ENCODE data around the gene CXCR3.

Gene CXCR3

GRCh38 chrX:71659959-71660358 is 41.6 kb upstream of the CXCR3 start:
- TF ChIP-seq NFIC (IDR thresholded peaks at IDR 0.05), result no peak
- no peak for TF ChIP-seq REST (IDR thresholded peaks at IDR 0.05; ENCODE audit: low read depth)
- TF ChIP-seq TCF12 (IDR thresholded peaks at IDR 0.05; ENCODE audit: low read depth), result no peak
- no peak for TF ChIP-seq YY1 (IDR thresholded peaks at IDR 0.05; ENCODE audit: low read depth)
- TF ChIP-seq MAX (IDR thresholded peaks at IDR 0.05), result no peak
- TF ChIP-seq TAF1 (IDR thresholded peaks at IDR 0.05; ENCODE audit: low read depth), result no peak
- TF ChIP-seq CREB1 (IDR thresholded peaks at IDR 0.05; ENCODE audit: low read depth), result no peak
- no peak for TF ChIP-seq RAD21 (IDR thresholded peaks at IDR 0.05; ENCODE audit: low read depth)

- no peak for TF ChIP-seq ZBTB7A (IDR thresholded peaks at IDR 0.05; ENCODE audit: low read depth)
- no peak for TF ChIP-seq CREB1 (IDR thresholded peaks at IDR 0.05; ENCODE audit: low read depth)
- TF ChIP-seq YY1 (IDR thresholded peaks at IDR 0.05; ENCODE audit: low read depth), result no peak
- TF ChIP-seq USF1 (IDR thresholded peaks at IDR 0.05), result no peak
- no peak for TF ChIP-seq TAF1 (IDR thresholded peaks at IDR 0.05; ENCODE audit: low read depth)
- no peak for TF ChIP-seq REST (IDR thresholded peaks at IDR 0.05; ENCODE audit: low read depth)
Measured at GRCh38 chrX:71659342-71659741, 41.0 kb upstream of the CXCR3 start.

GRCh38 chrX:71657267-71657666 is 39.0 kb upstream of the CXCR3 start:
- TF ChIP-seq CREB1 (IDR thresholded peaks at IDR 0.05; ENCODE audit: low read depth) (no peak), FOXM1 (IDR thresholded peaks at IDR 0.05; ENCODE audit: borderline replicate concordance, low read depth) (no peak), EGR1 (IDR thresholded peaks at IDR 0.05) (no peak), TAF1 (IDR thresholded peaks at IDR 0.05; ENCODE audit: low read depth) (no peak), TCF12 (IDR thresholded peaks at IDR 0.05; ENCODE audit: low read depth) (no peak), RAD21 (IDR thresholded peaks at IDR 0.05; ENCODE audit: low read depth) (no peak), TEAD4 (IDR thresholded peaks at IDR 0.05) (no peak), ZBTB7A (IDR thresholded peaks at IDR 0.05; ENCODE audit: low read depth) (no peak), MAX (IDR thresholded peaks at IDR 0.05) (no peak), YY1 (IDR thresholded peaks at IDR 0.05; ENCODE audit: low read depth) (no peak)

GRCh38 chrX:71653344-71653743 is 35.0 kb upstream of the CXCR3 start:
- no peak for TF ChIP-seq MAX (IDR thresholded peaks at IDR 0.05)
- no peak for TF ChIP-seq ZBTB7A (IDR thresholded peaks at IDR 0.05; ENCODE audit: low read depth)
- no peak for TF ChIP-seq CREB1 (IDR thresholded peaks at IDR 0.05; ENCODE audit: low read depth)
- TF ChIP-seq EP300 (IDR thresholded peaks at IDR 0.05; ENCODE audit: borderline replicate concordance), result no peak
- no peak for TF ChIP-seq RAD21 (IDR thresholded peaks at IDR 0.05; ENCODE audit: low read depth)
- TF ChIP-seq TAF1 (IDR thresholded peaks at IDR 0.05; ENCODE audit: low read depth), result no peak
- TF ChIP-seq FOXM1 (IDR thresholded peaks at IDR 0.05; ENCODE audit: borderline replicate concordance, low read depth), result no peak
- no peak for TF ChIP-seq YY1 (IDR thresholded peaks at IDR 0.05; ENCODE audit: low read depth)
- TF ChIP-seq TCF12 (IDR thresholded peaks at IDR 0.05; ENCODE audit: low read depth), result no peak
- no peak for TF ChIP-seq REST (IDR thresholded peaks at IDR 0.05; ENCODE audit: low read depth)
- no peak for TF ChIP-seq NFIC (IDR thresholded peaks at IDR 0.05)
- TF ChIP-seq TEAD4 (IDR thresholded peaks at IDR 0.05), result no peak
- no peak for TF ChIP-seq CEBPB (IDR thresholded peaks at IDR 0.05)

GRCh38 chrX:71652405-71652804 is 34.1 kb upstream of the CXCR3 start:
- TF ChIP-seq RAD21 (IDR thresholded peaks at IDR 0.05; ENCODE audit: low read depth) (peak; percentile 69), CREB1 (IDR thresholded peaks at IDR 0.05; ENCODE audit: low read depth) (no peak)

Measured in Ishikawa (cell line).